Vagina (tissue), 2 donors: Measurements from ENCODE around the gene POC1A.
A peak's percentile ranks its signal among the peaks of the same experiment; 100 is the strongest.

Source experiments
- POLR2A ChIP-seq, 2 donors: fragments of 450-650 bp; IDR thresholded peaks; one replicate each; pipeline ENCODE4 v1.6.1; 2017; ENCODE audit warnings: antibody characterized with exemption in 2 of 2, mild to moderate bottlenecking in 2 of 2, moderate library complexity in 2 of 2
- POLR2AphosphoS5 ChIP-seq, 2 donors: sonication (generic); formaldehyde crosslinking; IDR thresholded peaks; one replicate each; pipeline ENCODE4 v1.9.0; 2017; ENCODE audit warnings: antibody characterized with exemption in 2 of 2, mild to moderate bottlenecking in 2 of 2, low read depth in 1 of 2; ENCODE audit not compliant: insufficient read depth in 1 of 2
- TF ChIP-seq, protein P1 (sequence below), 3 experiments: fragments of 450-650 bp in 2 of 3; fragments of 200-600 bp in 1 of 3; sonication (generic) in 1 of 3; IDR thresholded peaks; one replicate each; pipeline ENCODE4 v1.5.1; 2017 to 2019; ENCODE audit warnings: antibody characterized with exemption in 3 of 3, mild to moderate bottlenecking in 2 of 3, moderate library complexity in 2 of 3

DNA sequence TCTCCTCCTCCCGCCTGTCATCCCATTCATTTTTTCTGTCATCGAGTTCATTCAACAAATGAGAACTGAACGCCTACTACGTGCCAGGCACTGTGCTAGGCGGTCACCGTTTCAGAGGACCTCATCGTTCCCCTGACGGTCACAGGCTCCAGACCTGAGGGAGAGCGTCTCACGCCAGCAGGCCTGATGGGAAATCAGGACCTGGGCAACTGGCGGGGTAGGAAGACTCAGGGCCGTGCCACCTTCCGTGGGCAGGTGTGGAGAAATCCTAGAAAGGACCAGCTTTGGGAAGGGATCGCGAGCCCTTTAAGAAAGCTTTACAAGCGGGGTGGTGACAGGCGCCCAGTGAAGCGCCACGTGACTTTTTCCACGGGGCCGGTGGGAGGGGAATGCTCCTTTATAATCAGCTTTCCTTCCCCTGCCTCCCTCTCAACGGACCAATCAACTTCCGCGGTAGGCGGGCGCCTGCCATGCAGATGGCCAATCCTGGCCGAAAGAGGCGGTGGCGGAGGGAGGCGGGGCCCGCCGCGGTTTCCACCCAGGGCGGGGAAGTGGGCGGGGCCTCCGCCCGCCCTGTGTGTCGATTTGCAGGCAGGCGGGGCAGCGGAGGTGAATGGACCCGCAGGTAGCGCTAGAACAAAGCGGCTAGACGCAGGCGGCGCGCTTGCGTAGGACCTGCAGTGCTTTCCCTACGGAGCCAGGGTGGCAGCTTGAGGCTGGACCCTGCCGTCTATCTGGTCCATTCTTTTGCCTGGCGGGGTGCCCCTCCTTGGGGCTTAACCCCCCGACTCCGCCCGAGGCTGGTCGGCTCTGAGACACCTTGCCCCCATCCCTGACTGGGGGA lies 97.0 kb downstream of the POC1A start:
- TF ChIP-seq, protein P1, sequence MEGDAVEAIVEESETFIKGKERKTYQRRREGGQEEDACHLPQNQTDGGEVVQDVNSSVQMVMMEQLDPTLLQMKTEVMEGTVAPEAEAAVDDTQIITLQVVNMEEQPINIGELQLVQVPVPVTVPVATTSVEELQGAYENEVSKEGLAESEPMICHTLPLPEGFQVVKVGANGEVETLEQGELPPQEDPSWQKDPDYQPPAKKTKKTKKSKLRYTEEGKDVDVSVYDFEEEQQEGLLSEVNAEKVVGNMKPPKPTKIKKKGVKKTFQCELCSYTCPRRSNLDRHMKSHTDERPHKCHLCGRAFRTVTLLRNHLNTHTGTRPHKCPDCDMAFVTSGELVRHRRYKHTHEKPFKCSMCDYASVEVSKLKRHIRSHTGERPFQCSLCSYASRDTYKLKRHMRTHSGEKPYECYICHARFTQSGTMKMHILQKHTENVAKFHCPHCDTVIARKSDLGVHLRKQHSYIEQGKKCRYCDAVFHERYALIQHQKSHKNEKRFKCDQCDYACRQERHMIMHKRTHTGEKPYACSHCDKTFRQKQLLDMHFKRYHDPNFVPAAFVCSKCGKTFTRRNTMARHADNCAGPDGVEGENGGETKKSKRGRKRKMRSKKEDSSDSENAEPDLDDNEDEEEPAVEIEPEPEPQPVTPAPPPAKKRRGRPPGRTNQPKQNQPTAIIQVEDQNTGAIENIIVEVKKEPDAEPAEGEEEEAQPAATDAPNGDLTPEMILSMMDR (IDR thresholded peaks at IDR 0.05): no peak
- peak; percentile 89 to 95 for TF ChIP-seq POLR2AphosphoS5 (IDR thresholded peaks at IDR 0.05; ENCODE audit: insufficient read depth in 1 of 2, low read depth in 1 of 2)
- peak in 1 of 2 donors; percentile 22 for TF ChIP-seq POLR2A (IDR thresholded peaks at IDR 0.05)
